Retinal pigment epithelial cell (primary cell): ENCODE results near the gene UHMK1.

ENCODE experiments used
- DNase-seq: peaks from one replicate; pipeline ENCODE4 v3.0.0-alpha.2; 2010; ENCODE audit warnings: low read depth
- H3K4me3 ChIP-seq: 2 replicates; pipeline ENCODE4 v1.5.1; 2011; ENCODE audit warnings: mild to moderate bottlenecking, low read length, control low read depth, moderate library complexity
- CTCF ChIP-seq: conservative IDR thresholded peaks from 2 replicates; pipeline ENCODE4 v1.5.1; 2011; ENCODE audit warnings: low read depth, low read length, control low read depth, inconsistent platforms

UHMK1 gene

GRCh38 chr1:162530988-162531319 is 33.3 kb downstream of the UHMK1 start:
- TF ChIP-seq CTCF = no peak
- DNase-seq = no peak
- no peak overlapping the region for H3K4me3 ChIP-seq

GRCh38 chr1:162535501-162535900 is 37.9 kb downstream of the UHMK1 start:
- H3K4me3 ChIP-seq = no peak overlapping the region
- no peak for TF ChIP-seq CTCF

GRCh38 chr1:162536511-162536910 is 38.9 kb downstream of the UHMK1 start:
- no peak for DNase-seq
- no peak for TF ChIP-seq CTCF
- no peak overlapping the region for H3K4me3 ChIP-seq

More at GRCh38 chr1:162535501-162535900, 37.9 kb downstream of the UHMK1 start:
- no peak for DNase-seq

GRCh38 chr1:162537216-162537615 is 39.6 kb downstream of the UHMK1 start:
- no peak overlapping the region for H3K4me3 ChIP-seq
- no peak for TF ChIP-seq CTCF
- DNase-seq = no peak

- TF ChIP-seq CTCF = no peak
- no peak overlapping the region for H3K4me3 ChIP-seq
- peak; percentile 87 for DNase-seq
Observed at GRCh38 chr1:162538815-162539431, 41.3 kb downstream of the UHMK1 start.

GRCh38 chr1:162541619-162542141 is 44.1 kb downstream of the UHMK1 start:
- H3K4me3 ChIP-seq = no peak overlapping the region
- TF ChIP-seq CTCF = no peak
- peak; percentile 78 for DNase-seq

- DNase-seq = no peak
- no peak for TF ChIP-seq CTCF
- H3K4me3 ChIP-seq = no peak overlapping the region
Observed at GRCh38 chr1:162543228-162543627, 45.6 kb downstream of the UHMK1 start.
